A549 (cell line): ENCODE results near the gene C8G.
A peak's percentile ranks its signal among the peaks of the same experiment; 100 is the strongest.

Experiments used
- CHD4 ChIP-seq: fragments of 200-600 bp; sonication (generic); IDR thresholded peaks from 2 replicates; pipeline ENCODE4 v1.6.1; 2016; ENCODE audit warnings: antibody characterized with exemption, mild to moderate bottlenecking, borderline replicate concordance
- JUNB ChIP-seq: fragments of >200 bp; sonication (Bioruptor Twin); formaldehyde crosslinking; IDR thresholded peaks from 2 replicates; pipeline ENCODE4 v1.6.1; 2016
- RFX5 ChIP-seq: fragments of 450-650 bp; IDR thresholded peaks from 2 replicates; pipeline ENCODE4 v1.7.1; 2014; ENCODE audit warnings: antibody characterized with exemption, mild to moderate bottlenecking, moderate library complexity
- SREBF2 ChIP-seq: fragments of 450-650 bp; IDR thresholded peaks from 2 replicates; pipeline ENCODE4 v1.6.1; 2014; ENCODE audit warnings: mild to moderate bottlenecking, moderate library complexity
- TP53 ChIP-seq: fragments of 250-450 bp; sonication (Bioruptor Pico); IDR thresholded peaks from 2 replicates; pipeline ENCODE4 v1.5.0; 2021; ENCODE audit warnings: mild to moderate bottlenecking, moderate library complexity
- TF ChIP-seq, protein P1 (sequence below): fragments of >200 bp; sonication (Bioruptor Twin); formaldehyde crosslinking; IDR thresholded peaks from 3 replicates; pipeline ENCODE4 v1.5.1; 2016

DNA sequence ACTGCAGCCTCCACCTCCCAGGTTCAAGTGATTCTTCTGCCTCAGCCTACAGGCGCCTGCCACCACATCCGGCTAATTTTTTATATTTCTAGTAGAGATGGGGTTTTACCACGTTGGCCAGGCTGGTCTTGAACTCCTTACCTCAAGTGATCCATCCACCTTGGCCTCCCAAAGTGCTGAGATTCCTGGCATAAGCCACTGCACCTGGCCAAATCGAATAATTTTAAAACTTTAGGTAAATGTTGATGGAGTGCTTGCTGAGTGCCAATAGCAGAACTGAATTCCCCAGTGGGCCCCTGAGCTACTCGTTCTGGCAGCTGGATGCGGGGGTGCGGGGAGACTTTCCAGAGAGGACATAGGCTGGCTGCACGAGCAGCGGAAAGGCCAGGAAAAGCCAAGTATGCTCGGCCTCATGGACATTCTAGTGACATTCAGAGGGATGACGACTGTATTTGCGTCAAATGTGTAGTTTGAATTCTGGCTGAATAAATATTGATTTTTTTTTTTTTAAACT lies 41.9 kb upstream of the C8G start:
- TF ChIP-seq SREBF2 (no peak), RFX5 (no peak), TP53 (CRISPR knock-in tag) (peak; percentile 82; the same call in 1 of the 2 replicates), JUNB (no peak), CHD4 (no peak)
- TF ChIP-seq, protein P1, sequence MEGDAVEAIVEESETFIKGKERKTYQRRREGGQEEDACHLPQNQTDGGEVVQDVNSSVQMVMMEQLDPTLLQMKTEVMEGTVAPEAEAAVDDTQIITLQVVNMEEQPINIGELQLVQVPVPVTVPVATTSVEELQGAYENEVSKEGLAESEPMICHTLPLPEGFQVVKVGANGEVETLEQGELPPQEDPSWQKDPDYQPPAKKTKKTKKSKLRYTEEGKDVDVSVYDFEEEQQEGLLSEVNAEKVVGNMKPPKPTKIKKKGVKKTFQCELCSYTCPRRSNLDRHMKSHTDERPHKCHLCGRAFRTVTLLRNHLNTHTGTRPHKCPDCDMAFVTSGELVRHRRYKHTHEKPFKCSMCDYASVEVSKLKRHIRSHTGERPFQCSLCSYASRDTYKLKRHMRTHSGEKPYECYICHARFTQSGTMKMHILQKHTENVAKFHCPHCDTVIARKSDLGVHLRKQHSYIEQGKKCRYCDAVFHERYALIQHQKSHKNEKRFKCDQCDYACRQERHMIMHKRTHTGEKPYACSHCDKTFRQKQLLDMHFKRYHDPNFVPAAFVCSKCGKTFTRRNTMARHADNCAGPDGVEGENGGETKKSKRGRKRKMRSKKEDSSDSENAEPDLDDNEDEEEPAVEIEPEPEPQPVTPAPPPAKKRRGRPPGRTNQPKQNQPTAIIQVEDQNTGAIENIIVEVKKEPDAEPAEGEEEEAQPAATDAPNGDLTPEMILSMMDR = no peak
